Measurements from ENCODE around the gene ZNF433.

ZNF433 gene

GRCh38 chr19:11987405-11988281 lies 47.8 kb downstream of the ZNF433 start:
- peak; percentile 81 for DNase-seq

- DNase-seq: no peak
Measured at GRCh38 chr19:11986754-11987153, 48.7 kb downstream of the ZNF433 start.

GRCh38 chr19:11984986-11985385 lies 50.5 kb downstream of the ZNF433 start:
- no peak for DNase-seq

GRCh38 chr19:11982526-11982925 lies 53.0 kb downstream of the ZNF433 start:
- no peak for DNase-seq

GRCh38 chr19:11979527-11979926 lies 56.0 kb downstream of the ZNF433 start:
- DNase-seq: no peak

GRCh38 chr19:11978492-11979100 lies 56.9 kb downstream of the ZNF433 start:
- DNase-seq: no peak

- no peak for DNase-seq
Measured at GRCh38 chr19:11973019-11973810, 62.3 kb downstream of the ZNF433 start.

GRCh38 chr19:11971041-11971440 lies 64.4 kb downstream of the ZNF433 start:
- DNase-seq: no peak

GRCh38 chr19:11970174-11970573 lies 65.3 kb downstream of the ZNF433 start:
- no peak for DNase-seq

GRCh38 chr19:11964858-11965645 lies 70.4 kb downstream of the ZNF433 start, which contains the start of gene ZNF763:
Gene ZNF763 (plus strand): TSS chr19:11965040. CDS start chr19:11965209, 169 bp downstream.
- DNase-seq: peak; percentile 74

Data from NCI-H2029 treated with DMSO at 0.1 percent for 48 hours (cell line).